ENCODE results near the gene APH1B. TPM values are rescaled to one million over a fixed set of nuclear protein-coding genes. Genes with fewer than 3 reads are reported as not detected.

APH1B gene
- total RNA-seq: 4.1 and 4.7 TPM in 2 replicates

- Histone ChIP-seq H3K4me3 (ENCODE audit: low read depth, low read length) (peak within 1 kb of the TSS; percentile 77), H3K36me3 (ENCODE audit: control insufficient read depth, insufficient read depth, low read length) (no peaks in the 10 kb centered on the region), H3K27me3 (ENCODE audit: control insufficient read depth, insufficient read depth, low read length) (no peaks in the 10 kb centered on the region)
- FAIRE-seq: no peak
- DNase-seq (ENCODE audit: low read depth): no peak
- TF ChIP-seq, protein P1, sequence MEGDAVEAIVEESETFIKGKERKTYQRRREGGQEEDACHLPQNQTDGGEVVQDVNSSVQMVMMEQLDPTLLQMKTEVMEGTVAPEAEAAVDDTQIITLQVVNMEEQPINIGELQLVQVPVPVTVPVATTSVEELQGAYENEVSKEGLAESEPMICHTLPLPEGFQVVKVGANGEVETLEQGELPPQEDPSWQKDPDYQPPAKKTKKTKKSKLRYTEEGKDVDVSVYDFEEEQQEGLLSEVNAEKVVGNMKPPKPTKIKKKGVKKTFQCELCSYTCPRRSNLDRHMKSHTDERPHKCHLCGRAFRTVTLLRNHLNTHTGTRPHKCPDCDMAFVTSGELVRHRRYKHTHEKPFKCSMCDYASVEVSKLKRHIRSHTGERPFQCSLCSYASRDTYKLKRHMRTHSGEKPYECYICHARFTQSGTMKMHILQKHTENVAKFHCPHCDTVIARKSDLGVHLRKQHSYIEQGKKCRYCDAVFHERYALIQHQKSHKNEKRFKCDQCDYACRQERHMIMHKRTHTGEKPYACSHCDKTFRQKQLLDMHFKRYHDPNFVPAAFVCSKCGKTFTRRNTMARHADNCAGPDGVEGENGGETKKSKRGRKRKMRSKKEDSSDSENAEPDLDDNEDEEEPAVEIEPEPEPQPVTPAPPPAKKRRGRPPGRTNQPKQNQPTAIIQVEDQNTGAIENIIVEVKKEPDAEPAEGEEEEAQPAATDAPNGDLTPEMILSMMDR (IDR thresholded peaks at IDR 0.05; ENCODE audit: insufficient read depth, low read length, severe bottlenecking): no peak
Observed at GRCh38 chr15:63277038-63277892, at the start of gene APH1B. APH1B (plus strand) TSS chr15:63277605; CDS start chr15:63277624, 19 bp downstream.

GRCh38 chr15:63227689-63228088, 49.7 kb upstream of the APH1B start:
- Histone ChIP-seq H3K36me3 (ENCODE audit: control insufficient read depth, insufficient read depth, low read length) (no peaks in the 10 kb centered on the region), H3K27me3 (ENCODE audit: control insufficient read depth, insufficient read depth, low read length) (no peaks in the 10 kb centered on the region), H3K4me3 (ENCODE audit: low read depth, low read length) (no peak overlapping the region)
- DNase-seq (ENCODE audit: low read depth) (no peak), FAIRE-seq (no peak)
- TF ChIP-seq, protein P1 (IDR thresholded peaks at IDR 0.05; ENCODE audit: insufficient read depth, low read length, severe bottlenecking): no peak

DNA sequence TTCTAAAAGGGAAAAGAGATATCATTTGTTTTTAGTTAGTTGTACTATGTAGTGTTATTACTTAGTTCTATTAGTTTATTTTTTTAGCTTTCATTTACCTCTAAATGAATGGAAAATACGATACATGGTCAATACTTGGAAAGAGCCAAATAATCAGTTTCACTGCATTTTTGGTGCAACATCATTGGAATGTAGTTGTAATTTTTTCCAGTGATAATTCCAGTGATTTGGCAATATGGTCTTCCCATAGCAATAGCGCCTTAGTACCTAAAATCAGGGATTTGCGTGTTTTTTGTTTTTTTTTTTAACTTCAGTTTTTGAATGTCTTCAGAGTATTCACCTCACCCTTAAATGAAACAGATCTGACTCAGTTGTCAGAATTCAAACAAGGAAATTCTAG, 46.2 kb upstream of the APH1B start:
- TF ChIP-seq, protein P1 (IDR thresholded peaks at IDR 0.05; ENCODE audit: insufficient read depth, low read length, severe bottlenecking): no peak
- no peak for FAIRE-seq
- no peak for DNase-seq (ENCODE audit: low read depth)
- H3K27me3 ChIP-seq (ENCODE audit: control insufficient read depth, insufficient read depth, low read length): no peaks in the 10 kb centered on the region
- H3K4me3 ChIP-seq (ENCODE audit: low read depth, low read length): no peak overlapping the region
- no peaks in the 10 kb centered on the region for H3K36me3 ChIP-seq (ENCODE audit: control insufficient read depth, insufficient read depth, low read length)

GRCh38 chr15:63231706-63232105, 45.7 kb upstream of the APH1B start:
- no peaks in the 10 kb centered on the region for H3K27me3 ChIP-seq (ENCODE audit: control insufficient read depth, insufficient read depth, low read length)
- no peaks in the 10 kb centered on the region for H3K36me3 ChIP-seq (ENCODE audit: control insufficient read depth, insufficient read depth, low read length)
- FAIRE-seq: no peak
- TF ChIP-seq, protein P1 (IDR thresholded peaks at IDR 0.05; ENCODE audit: insufficient read depth, low read length, severe bottlenecking): no peak
- no peak for DNase-seq (ENCODE audit: low read depth)
- no peak overlapping the region for H3K4me3 ChIP-seq (ENCODE audit: low read depth, low read length)

- TF ChIP-seq, protein P1 (IDR thresholded peaks at IDR 0.05; ENCODE audit: insufficient read depth, low read length, severe bottlenecking): no peak
- no peaks in the 10 kb centered on the region for H3K27me3 ChIP-seq (ENCODE audit: control insufficient read depth, insufficient read depth, low read length)
- DNase-seq (ENCODE audit: low read depth) (no peak), FAIRE-seq (no peak)
- H3K36me3 ChIP-seq (ENCODE audit: control insufficient read depth, insufficient read depth, low read length): no peaks in the 10 kb centered on the region
- H3K4me3 ChIP-seq (ENCODE audit: low read depth, low read length): no peak overlapping the region
Observed at GRCh38 chr15:63232405-63232804, 45.0 kb upstream of the APH1B start.
